GM21619 (cell line): ENCODE data around the gene CFAP74.
"Not testable (repeated sequence)": the region's sequence is repeated elsewhere in the genome, so short reads cannot be mapped to it uniquely, and the experiment has no call there.

Source experiments
- ATAC-seq: cut with Tn5 transposase; IDR thresholded peaks from one replicate; pipeline ENCODE4 v1.9.1; 2021; ENCODE audit not compliant: unreplicated experiment

The CFAP74 gene

DNA sequence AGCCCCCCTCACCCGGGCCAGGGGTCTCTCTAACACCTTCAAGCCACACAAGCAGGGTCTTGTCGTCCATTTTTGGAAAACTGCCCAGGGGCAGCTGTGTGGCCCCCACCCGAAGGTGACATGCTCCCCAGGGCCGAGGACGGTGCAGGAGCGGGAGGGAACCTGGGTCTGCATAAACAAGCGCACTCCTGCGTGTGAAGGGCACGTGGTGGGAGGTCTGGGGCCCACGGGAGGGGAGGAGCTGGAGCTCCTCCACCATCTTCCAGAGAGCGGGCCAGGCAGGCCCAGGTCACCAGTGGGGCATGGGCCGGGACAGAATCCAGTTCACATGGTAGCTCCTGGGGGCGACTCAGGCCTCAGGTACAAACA, 16.5 kb downstream of the CFAP74 start:
- no peak for ATAC-seq

GRCh38 chr1:1986451-1987141, 17.0 kb downstream of the CFAP74 start:
- no peak for ATAC-seq

DNA sequence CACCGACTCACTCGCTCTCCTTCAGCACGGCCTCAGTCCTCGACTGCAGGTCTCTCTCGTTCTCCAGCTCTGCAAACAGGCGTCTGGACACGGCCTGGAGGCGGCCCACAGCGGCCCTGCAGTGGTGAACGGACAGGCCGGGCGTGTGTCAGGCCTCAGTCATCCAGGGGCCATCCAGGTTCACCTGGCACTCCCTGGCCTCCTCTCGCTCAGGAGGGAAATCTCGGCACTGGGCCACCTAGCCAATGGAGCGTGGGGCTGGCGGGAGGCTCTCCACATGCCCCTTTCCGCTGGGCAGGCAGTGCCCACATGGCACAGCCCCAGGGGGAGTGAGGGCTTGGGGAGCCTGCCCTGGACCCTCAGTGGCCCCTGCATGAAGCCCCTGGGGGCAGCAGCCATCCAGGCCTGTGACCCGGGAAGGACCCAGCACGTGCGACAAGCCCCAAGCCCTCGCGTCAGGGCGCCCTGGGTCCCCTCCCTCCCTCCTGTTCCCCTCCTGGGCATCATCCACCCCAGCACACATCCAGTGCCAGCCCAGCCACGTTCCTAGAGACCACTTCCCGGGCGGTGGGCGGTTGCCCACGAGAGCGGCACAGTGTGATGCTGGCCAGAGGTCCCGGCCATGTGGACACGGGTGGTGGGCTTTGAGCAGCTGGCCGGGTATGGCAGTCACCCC, 18.1 kb downstream of the CFAP74 start:
- no peak for ATAC-seq

- ATAC-seq: no peak
Measured at GRCh38 chr1:1984560-1985070, 19.0 kb downstream of the CFAP74 start.

- no peak for ATAC-seq
Measured at GRCh38 chr1:1982379-1983232, 21.0 kb downstream of the CFAP74 start.

GRCh38 chr1:1981631-1982327, 21.8 kb downstream of the CFAP74 start:
- ATAC-seq: not testable (repeated sequence)

GRCh38 chr1:1981142-1981500, 22.5 kb downstream of the CFAP74 start:
- no peak for ATAC-seq

DNA sequence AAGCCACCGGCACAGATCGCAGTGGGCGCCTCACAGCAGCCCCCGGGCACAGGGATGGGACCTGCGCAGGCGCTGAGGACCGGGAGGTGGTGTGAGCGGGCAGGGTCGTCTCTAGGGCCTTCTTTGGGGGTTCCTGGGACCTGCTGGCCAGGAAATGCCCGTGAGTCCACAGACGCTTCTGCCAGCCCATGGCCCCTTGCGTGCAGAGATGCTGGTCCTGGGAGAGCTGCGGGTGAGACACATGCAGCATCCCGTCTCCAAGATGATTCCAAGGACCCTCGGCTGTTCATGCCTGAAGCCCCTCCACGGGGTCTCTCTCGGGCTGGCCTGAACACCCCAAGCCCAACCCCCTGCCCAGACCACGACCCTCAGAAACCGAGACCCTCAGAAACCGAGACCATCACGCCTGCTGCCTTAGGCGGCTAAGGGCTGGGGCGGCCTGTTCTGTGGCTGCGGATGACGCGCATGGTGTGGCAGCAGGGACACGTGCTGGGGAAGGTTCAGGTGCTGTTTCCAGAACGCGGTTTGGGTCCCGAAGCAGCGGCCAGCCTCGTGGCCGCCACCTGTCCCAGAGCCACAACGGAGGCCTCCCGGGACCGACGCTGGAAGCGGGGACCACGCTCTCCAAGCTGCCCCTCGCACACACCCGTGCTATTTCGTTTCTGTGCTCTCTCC, 23.0 kb downstream of the CFAP74 start:
- ATAC-seq: no peak

DNA sequence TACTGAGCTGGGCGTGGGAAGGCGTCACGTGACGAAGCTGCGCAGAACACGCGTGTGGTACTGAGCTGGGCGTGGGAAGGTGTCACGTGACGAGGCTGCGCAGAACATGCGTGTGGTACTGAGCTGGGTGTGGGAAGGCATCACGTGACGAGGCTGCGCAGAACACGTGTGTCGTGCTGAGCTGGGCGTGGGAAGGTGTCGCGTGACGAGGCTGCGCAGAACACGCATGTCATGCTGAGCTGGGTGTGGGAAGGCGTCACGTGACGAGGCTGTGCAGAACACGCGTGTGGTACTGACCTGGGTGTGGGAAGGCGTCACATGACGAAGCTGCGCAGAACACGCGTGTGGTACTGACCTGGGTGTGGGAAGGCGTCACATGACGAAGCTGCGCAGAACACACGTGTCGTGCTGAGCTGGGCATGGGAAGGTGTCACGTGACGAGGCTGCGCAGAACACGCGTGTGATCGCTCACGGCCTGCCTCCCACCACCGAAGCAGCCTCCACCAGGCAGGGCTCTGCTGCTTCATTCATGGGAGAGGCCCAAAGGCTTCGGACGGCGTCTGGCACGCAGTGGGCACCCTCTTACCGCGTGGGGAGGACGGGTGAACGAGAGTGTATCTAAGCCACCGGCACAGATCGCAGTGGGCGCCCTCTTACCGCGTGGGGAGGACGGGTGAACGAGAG, 24.0 kb downstream of the CFAP74 start:
- ATAC-seq: no peak

- not testable (repeated sequence) for ATAC-seq
Measured at GRCh38 chr1:1978690-1979481, 24.7 kb downstream of the CFAP74 start.

DNA sequence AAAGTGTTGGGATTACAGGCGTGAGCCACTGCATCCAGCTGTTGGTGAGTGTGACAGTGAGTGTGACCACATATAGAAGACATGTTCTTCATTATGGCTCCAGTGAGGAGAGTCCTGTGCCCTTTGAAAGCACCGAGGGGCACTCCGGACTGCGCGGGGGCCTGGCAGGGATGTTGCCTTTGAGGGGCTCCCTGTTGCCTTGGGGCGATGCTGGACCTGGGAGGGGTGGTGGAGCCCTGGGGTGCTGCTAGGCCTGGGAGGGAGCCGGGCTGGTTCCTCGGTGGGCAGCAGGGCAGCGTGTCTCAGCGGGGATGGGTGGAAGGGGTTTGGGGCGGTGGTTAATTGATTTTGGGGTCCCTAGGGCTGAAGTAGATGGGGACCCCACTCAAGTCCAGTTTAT, 25.5 kb downstream of the CFAP74 start:
- ATAC-seq: no peak

DNA sequence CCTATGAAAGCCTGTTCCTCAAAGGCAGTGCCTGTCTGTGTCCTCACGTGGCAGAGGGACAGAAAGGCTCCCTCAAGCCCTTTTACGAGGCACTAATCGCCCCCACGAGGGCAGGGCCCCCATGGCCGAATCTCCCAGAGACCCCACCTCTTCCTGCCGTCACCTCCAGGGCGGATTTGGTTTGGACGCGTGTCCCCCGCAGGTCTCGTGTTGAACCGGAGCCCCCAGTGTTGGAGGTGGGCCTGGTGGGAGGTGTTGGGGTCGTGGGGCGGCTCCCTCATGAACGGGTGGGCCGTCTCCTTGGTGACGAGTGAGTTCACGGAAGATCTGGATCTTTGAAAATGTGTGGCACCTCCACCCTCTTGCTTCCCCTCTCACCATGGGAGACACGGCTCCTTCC, 27.6 kb downstream of the CFAP74 start:
- ATAC-seq: no peak

DNA sequence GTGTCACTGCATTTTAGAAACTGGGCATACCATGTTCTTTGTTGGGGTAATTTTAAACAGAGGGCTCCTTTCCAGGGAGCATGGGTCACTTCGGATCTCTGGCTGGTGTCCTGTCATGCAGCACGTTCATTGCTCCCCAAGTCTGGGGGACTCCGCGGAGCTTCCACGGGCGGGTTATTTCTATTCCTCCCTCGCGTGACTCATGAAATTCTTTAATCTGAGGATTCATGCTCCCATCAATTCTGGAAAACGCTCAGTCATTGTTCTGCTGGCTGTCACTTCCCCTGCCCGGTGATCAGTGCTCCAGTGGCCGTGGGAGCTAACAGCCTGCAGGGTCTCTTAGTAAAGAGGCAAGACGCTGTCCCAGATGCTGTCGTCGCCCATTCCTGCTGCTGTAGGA, 28.1 kb downstream of the CFAP74 start:
- ATAC-seq: no peak

DNA sequence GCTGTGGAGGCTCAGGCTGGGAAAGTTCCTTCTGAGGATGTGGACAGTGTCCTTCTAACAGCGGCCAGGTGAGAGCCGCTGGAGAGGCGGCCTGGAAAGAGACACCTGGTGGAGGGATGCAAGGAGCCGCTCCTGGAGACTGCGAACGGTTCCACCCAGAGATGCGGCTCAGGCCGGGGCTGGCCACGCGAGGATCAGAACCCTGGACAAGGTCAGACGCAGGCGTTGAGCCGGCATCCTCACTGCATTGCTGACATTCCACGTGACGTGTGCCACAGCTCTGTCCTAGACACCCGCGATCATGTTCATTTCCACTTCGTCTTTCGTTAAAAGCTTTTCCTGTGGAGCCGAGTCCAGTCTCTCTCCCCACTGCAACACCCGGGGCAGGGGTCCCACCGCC, 28.8 kb downstream of the CFAP74 start:
- ATAC-seq: no peak

DNA sequence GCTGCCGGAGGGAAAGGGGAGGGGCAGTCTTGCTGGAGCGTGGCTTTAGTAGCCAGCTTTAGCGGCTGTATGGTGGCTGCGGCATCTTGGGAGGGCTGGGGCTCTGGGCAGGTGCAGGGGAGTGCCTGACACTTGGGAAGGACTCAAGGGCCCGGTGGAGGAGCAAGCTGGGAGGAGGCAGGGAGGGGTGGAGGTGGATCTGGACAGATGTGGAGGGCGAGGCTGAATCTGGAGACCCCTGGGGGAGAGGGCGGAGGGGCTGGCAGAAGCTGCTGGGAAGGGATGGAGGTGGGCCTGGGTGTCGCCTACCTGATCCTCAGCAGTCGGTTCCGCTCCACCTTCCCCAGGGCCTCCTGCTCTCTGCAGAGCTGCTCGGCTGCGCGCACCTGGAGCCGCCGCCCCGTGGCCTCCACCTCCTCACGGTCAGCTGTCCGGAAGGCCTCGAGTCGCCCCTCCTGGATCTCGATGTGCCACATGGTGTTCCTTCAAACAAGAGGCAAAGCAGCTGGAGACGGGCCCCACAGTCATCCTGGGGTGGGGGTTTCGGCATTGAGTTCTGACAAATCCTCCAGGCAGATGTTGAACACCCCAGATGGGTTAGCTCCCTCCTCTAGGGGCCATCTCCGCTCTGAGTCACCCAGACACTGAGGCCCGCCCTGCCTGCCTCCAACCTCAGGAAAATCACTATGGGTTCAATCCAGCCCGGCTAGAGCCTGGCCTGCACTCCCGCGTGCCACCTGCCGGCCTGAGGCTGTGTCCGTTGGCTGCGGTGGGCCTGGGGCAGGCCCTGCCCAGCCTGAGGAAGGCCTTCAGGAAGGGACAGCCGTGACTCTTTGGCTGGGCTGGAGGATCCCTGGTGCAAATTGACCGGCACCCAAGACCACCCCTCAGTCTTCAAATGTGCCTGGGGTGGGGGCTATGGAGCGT, 29.6 kb downstream of the CFAP74 start:
- ATAC-seq: no peak

DNA sequence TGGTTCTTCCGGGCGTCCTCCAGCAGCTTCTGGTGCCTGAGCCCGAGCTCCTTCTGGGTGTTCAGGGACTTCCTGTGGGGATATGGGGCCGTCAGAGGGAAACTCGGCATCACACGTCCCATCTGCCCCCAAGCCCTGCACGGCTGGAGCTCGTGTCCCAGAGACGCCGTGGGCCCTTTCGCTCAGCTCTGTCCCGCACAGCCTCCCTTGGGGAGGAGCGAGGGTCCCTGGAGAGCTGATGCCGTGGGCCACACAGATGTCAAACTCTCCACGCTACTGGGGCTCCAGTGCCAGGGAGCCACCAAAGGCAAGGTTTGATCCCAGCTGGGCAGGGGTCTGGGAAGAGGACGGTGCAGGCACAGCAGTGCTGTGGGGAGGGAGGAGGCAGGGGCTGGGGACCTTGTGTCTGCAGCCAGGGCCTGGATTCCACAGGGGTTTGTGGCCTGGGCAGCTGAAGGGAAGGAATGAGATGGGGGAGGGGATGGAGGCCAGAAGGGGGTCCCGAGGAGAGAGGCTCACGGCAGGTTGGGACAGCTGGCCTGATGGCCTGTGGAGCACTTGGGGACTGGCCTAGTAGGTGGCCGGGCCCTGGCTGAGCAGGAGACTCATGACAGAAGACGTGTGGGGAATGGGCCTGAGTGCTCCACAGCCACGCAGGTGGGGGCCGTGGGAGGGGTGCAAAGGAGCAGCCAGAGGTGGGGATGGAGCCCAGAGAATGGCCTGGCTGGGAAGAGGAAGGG, 30.4 kb downstream of the CFAP74 start:
- ATAC-seq: no peak

DNA sequence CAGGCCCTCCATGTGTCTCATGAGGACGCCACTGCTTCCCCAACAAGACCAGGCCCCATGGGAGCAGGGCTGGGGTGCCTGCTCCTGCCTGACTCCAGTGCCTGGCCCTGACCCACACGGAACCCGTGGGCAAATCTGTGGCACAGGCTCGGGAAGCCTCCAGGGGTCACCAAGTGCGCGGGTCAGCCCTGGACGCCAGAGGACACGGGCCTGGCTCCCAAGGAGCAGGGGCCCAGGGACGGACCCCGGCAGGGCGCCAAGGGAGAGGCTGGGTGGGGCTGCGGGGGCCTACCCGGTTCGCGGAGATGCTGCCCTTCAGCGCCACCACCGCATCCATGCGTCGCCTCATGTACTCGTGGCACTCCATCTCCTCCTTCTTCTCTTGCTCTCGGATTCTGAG, 31.9 kb downstream of the CFAP74 start:
- ATAC-seq: no peak

- no peak for ATAC-seq
Measured at GRCh38 chr1:1971017-1971416, 32.6 kb downstream of the CFAP74 start.
